PFSK-1 (cell line): ENCODE measurements around the gene RBP4.

Experiments
- FOXP2 ChIP-seq: optimal IDR thresholded peaks from 2 replicates; pipeline ENCODE3; 2011; ENCODE audit warnings: borderline replicate concordance, control low read depth, inconsistent platforms; ENCODE audit not compliant: insufficient read depth; ENCODE audit errors: extremely low read length, extremely low read depth
- POLR2AphosphoS5 ChIP-seq: IDR thresholded peaks from 2 replicates; pipeline ENCODE4 v1.6.1; 2012; ENCODE audit warnings: low read depth, mild to moderate bottlenecking, control low read depth, low read length, moderate library complexity

DNA sequence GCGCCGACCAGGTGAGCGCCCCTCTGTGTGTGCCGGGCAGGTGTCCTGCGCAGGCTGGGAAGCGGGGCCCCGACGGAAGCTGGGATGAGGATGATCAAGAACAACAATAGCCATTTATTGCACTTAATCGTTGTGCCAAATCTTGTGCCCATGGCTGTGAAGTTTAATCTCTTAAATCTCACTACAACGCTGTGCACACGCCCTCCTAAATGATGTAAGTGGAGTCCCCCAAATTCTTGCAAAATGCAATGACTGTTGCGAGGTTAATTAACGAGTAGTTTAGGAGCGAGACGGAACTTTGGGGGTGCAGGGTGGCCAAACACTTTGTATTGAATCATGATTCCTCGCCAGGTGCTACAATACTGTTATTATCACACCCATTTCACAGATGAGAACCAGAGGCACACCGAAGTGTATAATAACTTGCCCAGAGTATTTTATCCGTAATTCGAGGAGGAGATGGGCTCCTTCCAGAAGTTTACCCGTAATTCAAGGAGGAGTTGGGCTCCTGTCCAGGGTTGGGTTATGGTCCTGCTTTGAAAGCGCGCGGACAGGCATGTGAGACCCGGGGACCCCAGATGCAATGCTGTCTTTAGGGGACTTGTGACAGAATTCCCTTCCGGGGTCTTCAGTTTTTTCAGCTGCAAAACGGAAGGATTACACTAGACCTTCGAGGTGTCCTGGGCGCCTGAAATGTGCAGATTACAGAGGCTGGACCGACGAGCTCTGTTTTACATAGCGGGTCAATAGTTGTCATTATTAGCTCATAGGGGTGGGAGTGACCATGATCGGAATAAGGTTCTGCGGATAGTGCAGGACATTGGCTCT lies 33.5 kb downstream of the RBP4 start:
- TF ChIP-seq POLR2AphosphoS5 (no peak), FOXP2 (no peak)
